ENCODE results near the gene C22orf42.

DNA sequence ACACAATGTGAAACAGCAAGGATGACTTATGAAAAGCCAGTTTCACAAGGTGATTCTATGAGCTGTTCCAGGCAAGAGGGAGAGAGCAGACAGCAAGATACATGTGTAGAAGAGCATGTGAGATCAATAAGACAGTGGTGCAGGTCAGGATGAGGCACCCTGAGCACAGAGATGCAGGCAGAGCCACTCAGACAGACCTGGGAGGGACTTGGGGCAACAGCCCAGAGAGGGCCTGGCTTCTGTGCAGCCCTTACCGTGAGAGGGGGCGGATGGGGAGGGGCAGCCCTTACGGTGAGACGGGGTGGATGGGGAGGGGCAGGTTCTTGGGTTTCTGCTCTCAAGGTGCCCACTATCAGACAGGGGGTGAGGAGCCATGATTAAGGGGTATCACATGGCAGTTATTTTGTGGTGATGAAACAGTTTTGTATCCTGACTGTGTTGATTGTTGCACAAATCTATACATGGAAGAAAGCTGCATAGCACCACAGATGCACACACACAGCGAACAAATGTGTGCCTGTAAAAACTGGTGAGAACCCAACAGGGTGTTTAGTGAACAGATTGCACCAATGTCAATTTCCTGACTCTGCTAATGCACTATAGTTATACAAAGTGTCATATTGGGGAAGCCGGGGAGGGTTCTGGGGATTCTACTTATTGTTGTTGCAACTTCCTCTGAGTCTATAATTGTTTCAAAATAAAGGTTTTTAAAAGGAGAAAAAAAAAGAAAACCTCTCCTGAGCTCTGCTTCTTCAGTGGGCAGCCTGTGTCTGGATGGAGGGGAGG is 5.2 kb upstream of the C22orf42 start:
- TF ChIP-seq, protein P1, sequence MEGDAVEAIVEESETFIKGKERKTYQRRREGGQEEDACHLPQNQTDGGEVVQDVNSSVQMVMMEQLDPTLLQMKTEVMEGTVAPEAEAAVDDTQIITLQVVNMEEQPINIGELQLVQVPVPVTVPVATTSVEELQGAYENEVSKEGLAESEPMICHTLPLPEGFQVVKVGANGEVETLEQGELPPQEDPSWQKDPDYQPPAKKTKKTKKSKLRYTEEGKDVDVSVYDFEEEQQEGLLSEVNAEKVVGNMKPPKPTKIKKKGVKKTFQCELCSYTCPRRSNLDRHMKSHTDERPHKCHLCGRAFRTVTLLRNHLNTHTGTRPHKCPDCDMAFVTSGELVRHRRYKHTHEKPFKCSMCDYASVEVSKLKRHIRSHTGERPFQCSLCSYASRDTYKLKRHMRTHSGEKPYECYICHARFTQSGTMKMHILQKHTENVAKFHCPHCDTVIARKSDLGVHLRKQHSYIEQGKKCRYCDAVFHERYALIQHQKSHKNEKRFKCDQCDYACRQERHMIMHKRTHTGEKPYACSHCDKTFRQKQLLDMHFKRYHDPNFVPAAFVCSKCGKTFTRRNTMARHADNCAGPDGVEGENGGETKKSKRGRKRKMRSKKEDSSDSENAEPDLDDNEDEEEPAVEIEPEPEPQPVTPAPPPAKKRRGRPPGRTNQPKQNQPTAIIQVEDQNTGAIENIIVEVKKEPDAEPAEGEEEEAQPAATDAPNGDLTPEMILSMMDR (conservative IDR thresholded peaks at IDR 0.05), result no peak
- no peak for TF ChIP-seq ZFX (IDR thresholded peaks at IDR 0.05)

Measured in C4-2B (cell line).